ENCODE measurements around the gene CEP131.

Gene CEP131

GRCh38 chr17:81143717-81144422, 78.9 kb downstream of the CEP131 start:
- no peak for DNase-seq

DNA sequence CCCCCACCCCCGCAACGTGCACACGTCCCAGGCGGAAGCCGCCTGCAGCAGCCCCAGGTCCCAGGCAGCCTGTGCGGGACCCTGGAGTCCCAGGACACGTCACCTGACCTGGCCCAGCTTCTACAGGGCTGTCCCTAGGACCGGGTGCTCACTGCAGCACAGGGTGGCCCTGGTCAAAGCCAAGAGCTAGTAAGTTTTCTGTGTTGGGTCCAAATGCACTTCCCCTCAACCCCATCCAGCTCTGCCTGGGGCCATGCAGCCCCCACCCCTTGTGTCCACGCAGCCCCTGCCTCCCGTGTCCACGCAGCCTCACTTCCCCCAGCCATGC, 79.6 kb downstream of the CEP131 start:
- no peak for DNase-seq

DNA sequence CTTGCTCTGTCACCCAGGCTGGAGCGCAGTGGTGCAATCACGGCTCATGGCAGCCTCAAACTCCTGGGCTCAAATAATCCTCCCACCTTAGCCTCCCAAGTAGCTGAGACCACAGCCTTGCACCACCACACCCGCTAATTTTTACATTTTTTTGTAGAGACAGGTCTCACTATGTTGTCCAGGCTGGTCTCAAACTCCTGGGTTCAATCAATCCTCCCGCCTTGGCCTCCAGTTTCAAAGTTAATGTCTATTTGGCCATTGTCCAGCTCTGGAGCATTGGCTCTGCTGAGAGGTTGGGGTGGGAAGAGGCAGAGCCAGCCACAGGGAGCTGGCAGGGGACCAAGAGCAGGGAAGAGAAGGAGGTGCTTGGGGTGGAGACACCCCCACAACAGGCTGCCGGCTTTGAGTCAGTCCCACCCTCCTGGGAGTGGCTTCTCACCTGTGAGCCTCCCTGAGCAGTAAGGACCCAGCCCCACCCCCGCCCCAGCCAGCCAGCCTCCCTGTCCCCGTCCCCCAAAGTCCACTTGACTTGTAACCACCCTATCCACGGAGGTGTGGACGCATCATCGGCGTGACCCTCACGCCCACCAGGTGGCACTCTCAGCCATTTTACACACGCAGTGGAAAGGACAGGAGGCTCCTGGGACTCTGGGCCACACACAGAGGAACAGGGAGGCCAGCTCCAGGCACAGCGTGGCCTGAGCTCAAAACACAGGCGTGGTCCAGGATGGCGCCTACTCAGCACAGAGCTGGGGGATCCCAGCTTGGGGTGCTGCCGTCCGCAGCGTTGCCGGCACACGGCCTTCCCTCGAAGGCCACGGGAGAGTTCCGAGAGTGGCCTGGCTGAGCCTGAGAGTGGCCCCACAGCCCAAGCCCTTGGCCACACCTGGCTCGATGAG, 80.2 kb downstream of the CEP131 start:
- peak; percentile 40 for DNase-seq

- DNase-seq: no peak
Measured at GRCh38 chr17:81140695-81141094, 82.1 kb downstream of the CEP131 start.

DNA sequence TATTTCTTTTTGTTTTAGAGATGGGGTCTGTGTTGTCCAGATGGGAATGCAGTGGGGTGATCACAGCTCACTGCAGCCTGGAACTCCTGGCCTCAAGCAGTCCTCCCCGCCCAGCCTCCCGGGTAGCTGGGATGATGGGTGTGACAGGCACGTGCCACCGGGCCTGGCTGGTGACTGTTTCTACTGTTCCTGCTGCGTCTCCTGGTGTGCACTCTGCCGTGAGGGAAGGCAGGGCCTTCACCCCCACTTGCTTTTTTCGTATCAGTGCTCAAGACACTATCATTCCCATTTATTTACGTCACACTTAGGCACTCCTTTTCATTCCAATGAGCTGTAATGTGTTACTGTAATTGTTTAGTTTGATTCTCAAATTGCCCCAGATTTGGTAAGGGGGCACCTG, 82.7 kb downstream of the CEP131 start:
- no peak for DNase-seq

Measured in activated effector memory CD4-positive, alpha-beta T cell treated with Interleukin-2 at 50 U/mL for 16 hours (primary cell).